GM21737 (cell line): Measurements from ENCODE around the gene PRKG1.
"Not testable (repeated sequence)": the region's sequence is repeated elsewhere in the genome, so short reads cannot be mapped to it uniquely, and the experiment has no call there.

ENCODE experiments used
- ATAC-seq: cut with Tn5 transposase; IDR thresholded peaks from one replicate; pipeline ENCODE4 v1.9.1; 2021; ENCODE audit warnings: mild to moderate bottlenecking, moderate library complexity; ENCODE audit not compliant: unreplicated experiment

The PRKG1 gene

GRCh38 chr10:51569467-51569866 is 495.2 kb downstream of the PRKG1 start:
- ATAC-seq = no peak

- no peak for ATAC-seq
Measured at GRCh38 chr10:51574248-51575048, 500.2 kb downstream of the PRKG1 start.

GRCh38 chr10:51581196-51581595 is 506.9 kb downstream of the PRKG1 start:
- ATAC-seq = not testable (repeated sequence)

GRCh38 chr10:51583976-51584375 is 509.7 kb downstream of the PRKG1 start:
- no peak for ATAC-seq

GRCh38 chr10:51585742-51586141 is 511.5 kb downstream of the PRKG1 start:
- no peak for ATAC-seq

GRCh38 chr10:51588984-51589383 is 514.7 kb downstream of the PRKG1 start:
- no peak for ATAC-seq

- ATAC-seq = no peak
Measured at GRCh38 chr10:51590818-51591217, 516.5 kb downstream of the PRKG1 start.

GRCh38 chr10:51596695-51597094 is 522.4 kb downstream of the PRKG1 start:
- no peak for ATAC-seq

- ATAC-seq = no peak
Measured at GRCh38 chr10:51599647-51600046, 525.4 kb downstream of the PRKG1 start.

GRCh38 chr10:51602326-51602725 is 528.0 kb downstream of the PRKG1 start:
- no peak for ATAC-seq

- no peak for ATAC-seq
Measured at GRCh38 chr10:51604579-51604978, 530.3 kb downstream of the PRKG1 start.

GRCh38 chr10:51606825-51607462 is 532.7 kb downstream of the PRKG1 start:
- ATAC-seq = no peak

GRCh38 chr10:51607463-51607835 is 533.2 kb downstream of the PRKG1 start:
- ATAC-seq = no peak

GRCh38 chr10:51608211-51608610 is 533.9 kb downstream of the PRKG1 start:
- ATAC-seq = no peak

- no peak for ATAC-seq
Measured at GRCh38 chr10:51615764-51616298, 541.5 kb downstream of the PRKG1 start.

- ATAC-seq = no peak
Measured at GRCh38 chr10:51617576-51618235, 543.4 kb downstream of the PRKG1 start.

GRCh38 chr10:51619365-51619764 is 545.1 kb downstream of the PRKG1 start:
- ATAC-seq = no peak

- peak; percentile 60 for ATAC-seq
Measured at GRCh38 chr10:51620131-51620530, 545.8 kb downstream of the PRKG1 start.

- no peak for ATAC-seq
Measured at GRCh38 chr10:51624013-51624412, 549.7 kb downstream of the PRKG1 start.

GRCh38 chr10:51629934-51630639 is 555.8 kb downstream of the PRKG1 start:
- ATAC-seq = no peak

GRCh38 chr10:51630640-51631005 is 556.3 kb downstream of the PRKG1 start:
- ATAC-seq = no peak
